Spleen (tissue), 7 donors: ENCODE data around the gene COL25A1.

Experiments used
- POLR2A ChIP-seq, 3 donors: fragments of 450-650 bp; IDR thresholded peaks; one replicate each; pipeline ENCODE4 v1.5.1; 2017; ENCODE audit warnings: antibody characterized with exemption in 3 of 3, mild to moderate bottlenecking in 1 of 3
- TF ChIP-seq, protein P1 (sequence below), 11 experiments: fragments of 200-600 bp in 7 of 11; fragments of 450-650 bp in 4 of 11; sonication (generic) in 4 of 11; IDR thresholded peaks in 8 of 11; conservative IDR thresholded peaks in 3 of 11; 1 replicate in 7 of 11; 2 replicates in 4 of 11; pipeline versions ENCODE4 v1.4.0 to v1.8.0; 2016 to 2021; ENCODE audit warnings: antibody characterized with exemption in 11 of 11, inconsistent platforms in 4 of 11, mild to moderate bottlenecking in 1 of 11
- donor health status: DM: no; HTN: no; CAD: no; lungs with moderate emphysema.
- donor health status: DM: no; HTN: no; CAD: no.
- donor health status: DM: no; HTN: no; CAD: no.

DNA sequence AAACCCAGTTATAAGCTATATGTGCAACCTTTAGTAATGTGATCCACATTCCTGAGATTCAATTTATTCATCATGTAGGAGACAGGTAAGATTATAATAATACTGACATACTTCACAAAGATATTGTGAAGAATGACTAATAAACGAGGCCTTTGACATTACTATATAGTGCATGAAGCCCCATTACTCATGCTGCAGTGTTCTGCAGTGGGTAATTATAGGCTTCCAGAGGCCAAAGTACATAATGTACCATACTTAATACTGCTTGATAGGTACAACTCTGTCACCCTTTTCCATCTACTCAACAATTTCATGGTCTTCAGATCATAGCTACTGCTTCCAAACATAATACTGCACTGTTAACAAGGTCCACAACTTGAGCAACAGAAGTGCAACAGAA lies 68.9 kb downstream of the COL25A1 start:
- TF ChIP-seq, protein P1, sequence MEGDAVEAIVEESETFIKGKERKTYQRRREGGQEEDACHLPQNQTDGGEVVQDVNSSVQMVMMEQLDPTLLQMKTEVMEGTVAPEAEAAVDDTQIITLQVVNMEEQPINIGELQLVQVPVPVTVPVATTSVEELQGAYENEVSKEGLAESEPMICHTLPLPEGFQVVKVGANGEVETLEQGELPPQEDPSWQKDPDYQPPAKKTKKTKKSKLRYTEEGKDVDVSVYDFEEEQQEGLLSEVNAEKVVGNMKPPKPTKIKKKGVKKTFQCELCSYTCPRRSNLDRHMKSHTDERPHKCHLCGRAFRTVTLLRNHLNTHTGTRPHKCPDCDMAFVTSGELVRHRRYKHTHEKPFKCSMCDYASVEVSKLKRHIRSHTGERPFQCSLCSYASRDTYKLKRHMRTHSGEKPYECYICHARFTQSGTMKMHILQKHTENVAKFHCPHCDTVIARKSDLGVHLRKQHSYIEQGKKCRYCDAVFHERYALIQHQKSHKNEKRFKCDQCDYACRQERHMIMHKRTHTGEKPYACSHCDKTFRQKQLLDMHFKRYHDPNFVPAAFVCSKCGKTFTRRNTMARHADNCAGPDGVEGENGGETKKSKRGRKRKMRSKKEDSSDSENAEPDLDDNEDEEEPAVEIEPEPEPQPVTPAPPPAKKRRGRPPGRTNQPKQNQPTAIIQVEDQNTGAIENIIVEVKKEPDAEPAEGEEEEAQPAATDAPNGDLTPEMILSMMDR (IDR thresholded peaks at IDR 0.05 in 8 of 11, conservative IDR thresholded peaks at IDR 0.05 in 3 of 11) = no peak
- TF ChIP-seq POLR2A (IDR thresholded peaks at IDR 0.05) = no peak
